Activated T-helper 1 cell treated with anti-CD3 and anti-CD28 coated beads, Interleukin-2, amount 50 U/mL, for 16 hours (primary cell): Measurements from ENCODE around the gene SLC38A10.
"Not testable (repeated sequence)": the region's sequence is repeated elsewhere in the genome, so short reads cannot be mapped to it uniquely, and the experiment has no call there.

Source experiments
- DNase-seq, 2 donors: peaks; one replicate each; pipeline ENCODE4 v3.0.0-alpha.2; 2020; ENCODE audit warnings: low read depth in 1 of 2, low spot score in 1 of 2

The SLC38A10 gene

DNA sequence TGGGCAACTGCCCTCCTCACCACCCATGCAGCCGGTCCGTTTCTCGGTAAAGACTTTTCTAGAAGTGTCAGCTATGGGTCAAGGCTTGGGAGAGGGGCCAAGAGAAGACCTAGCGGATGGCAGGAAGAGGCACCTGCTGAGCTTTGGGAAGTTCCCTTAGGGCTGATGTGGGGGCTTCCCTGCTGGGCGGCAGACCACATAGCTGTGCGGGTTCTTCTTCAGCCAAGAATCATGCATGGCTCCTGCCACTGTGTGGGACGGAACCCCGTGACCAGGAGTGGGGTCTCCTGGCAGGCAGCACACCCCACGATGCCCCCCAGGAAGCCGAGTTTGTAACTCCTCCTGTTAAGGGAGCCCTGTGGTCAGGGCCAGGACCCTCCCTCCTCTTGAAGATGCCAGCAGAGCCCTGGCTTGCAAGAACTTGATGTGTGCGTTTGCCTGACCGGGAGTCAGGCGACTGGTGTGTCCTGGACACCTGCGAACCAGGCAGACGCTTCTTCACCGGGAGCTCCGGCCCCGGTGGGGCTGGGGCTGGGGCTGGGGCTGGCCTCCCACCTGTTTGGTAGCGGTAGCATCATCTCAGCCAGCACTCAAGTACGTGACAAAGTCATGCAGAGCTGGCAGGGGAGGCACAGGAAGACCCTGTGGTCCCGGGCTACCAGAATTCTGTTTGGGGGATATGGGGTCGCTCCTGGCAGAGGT, 17.7 kb upstream of the SLC38A10 start:
- DNase-seq, result no peak

DNA sequence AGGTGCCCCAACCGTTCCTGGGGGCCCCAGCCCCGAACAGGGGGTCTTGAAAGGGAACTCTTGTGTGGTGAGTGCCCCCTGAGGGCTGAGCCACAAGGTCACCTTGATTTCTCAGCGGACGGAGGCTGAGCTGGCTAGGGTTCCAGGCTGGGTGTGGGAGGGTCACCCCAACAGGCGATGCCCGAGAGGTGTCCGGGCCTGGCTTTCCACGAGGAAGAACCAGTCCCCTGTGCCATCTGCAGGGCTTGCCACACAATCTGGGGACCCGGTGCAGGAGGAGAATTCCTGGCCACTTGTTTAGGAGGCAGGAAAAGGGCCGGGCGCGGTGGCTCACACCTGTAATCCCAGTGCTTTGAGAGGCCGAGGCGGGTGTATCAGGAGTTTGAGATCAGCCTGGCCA, 16.8 kb upstream of the SLC38A10 start:
- DNase-seq, result no peak

GRCh38 chr17:81310949-81311550, 15.9 kb upstream of the SLC38A10 start:
- no peak for DNase-seq

DNA sequence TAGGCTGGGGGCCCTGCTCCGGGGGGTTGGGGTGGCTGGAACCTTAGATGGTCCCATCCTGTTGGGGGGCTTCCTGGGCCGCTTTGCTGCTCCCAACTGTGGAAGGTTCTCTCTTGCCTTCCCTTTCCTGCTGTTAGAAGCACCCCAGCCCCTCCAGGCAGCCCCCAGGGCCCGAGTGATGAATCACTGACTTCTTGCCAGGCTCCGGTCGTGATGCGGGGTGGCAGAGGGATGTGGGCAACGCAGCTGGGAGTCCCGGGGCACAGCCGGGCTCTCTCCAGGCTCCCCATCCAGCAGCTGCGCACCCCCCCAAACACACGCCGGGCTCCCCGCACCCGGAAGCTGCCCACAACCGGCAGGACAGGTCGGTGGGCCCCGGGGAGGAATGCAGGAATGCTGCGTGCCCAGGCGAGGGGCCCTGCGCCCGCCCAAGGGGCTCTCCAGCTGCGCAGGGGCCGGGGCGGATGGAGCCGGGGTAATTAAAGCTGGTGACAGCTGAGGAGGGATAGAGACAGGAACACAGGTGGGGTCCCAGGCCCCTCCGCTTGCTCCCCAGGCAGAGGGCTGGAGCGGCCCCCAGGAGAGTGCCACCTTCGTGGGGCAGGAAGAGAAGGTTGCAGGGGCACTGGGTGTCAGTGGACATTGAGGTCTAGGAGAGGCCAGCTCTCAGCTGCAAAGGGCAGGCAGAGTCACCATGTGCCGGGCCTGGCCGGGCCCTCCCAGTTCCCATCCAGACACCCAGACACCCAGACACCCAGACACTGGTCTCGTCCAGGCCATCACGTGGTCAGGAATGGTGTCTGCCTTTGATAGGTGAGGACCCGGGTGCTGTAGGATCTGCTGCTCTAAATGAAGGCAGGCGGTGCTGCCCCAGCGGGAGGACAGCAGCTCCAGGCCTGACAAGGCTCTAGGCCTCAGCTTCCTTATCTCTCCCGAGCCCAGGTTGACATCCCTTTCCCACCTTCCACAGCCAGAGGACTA, 15.0 kb upstream of the SLC38A10 start:
- no peak for DNase-seq

GRCh38 chr17:81309140-81309858, 14.2 kb upstream of the SLC38A10 start:
- no peak for DNase-seq

GRCh38 chr17:81308784-81309139, 13.7 kb upstream of the SLC38A10 start:
- DNase-seq, result not testable (repeated sequence)

DNA sequence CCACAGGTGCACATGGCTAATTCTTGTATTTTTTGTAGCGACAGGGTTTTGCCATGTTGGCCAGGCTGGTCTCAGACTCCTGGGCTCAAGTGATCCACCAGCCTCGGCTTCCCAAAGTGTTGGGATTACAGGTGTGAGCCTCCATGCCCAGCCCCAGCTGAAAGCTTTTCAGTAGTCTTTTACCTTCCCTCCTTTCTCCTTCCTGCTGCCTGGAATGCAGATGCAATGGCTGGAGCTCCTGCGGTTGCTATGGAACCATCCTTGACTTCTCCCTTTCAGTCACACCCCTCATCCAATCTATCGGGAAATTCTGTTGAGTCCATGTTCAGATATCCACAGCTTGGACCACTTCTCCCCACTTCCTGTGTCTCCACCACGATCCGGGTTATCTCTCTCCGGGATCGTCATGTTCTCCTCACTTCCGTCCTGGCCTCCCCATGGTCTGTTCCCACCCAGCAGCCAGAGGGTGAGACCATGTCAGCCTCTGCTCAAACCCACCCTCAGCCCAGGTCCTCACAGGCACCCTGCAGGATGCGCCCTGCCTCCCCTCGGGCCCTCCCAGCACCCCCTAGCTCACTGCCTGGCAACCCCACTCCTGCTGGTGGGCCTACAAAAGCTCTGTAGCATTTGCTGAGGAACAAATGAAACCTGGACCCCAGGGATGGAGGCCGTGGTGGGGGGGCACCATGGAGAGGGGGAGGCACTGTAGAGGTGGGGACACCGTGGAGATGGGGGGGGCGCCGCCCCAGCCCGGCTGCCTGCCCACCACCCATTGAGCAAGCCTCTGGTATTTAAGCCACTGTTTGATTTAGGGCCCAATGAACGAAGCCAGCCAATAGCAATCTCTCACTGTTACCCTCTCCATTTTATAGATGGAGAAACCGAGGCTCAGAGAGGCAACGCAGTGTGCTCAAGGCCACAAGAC, 12.8 kb upstream of the SLC38A10 start:
- no peak for DNase-seq

DNA sequence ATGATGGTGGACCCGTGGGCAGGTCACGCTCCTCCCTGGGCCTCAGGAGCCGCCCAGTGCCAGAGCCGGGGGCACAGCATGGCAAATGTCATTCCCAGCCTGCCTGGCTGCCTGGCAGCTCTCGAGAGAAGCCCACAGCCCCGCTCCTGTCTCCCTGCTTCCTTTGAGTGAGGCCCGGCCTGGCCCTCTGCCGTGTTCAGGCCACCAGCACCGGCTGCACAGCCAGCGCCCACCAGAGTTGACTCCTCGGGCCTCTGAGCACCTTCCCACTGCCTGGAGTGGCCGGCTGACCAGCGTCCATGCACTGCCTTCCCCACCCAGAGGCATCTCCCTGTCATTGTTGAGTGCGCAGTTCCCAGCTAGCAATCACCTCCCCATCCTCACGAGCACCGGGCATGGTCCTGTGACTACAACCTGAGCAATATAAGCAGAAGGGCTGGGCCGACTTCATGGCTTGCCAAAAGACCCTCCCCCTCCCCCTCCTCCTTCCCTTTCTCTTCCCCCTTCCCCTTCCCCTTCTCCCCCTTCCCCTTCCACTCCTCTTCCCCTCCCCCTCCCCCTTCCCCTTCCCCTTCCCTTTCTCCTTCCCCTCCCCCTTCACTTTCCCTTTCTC, 11.9 kb upstream of the SLC38A10 start:
- DNase-seq, result no peak

GRCh38 chr17:81306491-81306890, 11.4 kb upstream of the SLC38A10 start:
- DNase-seq, result no peak

DNA sequence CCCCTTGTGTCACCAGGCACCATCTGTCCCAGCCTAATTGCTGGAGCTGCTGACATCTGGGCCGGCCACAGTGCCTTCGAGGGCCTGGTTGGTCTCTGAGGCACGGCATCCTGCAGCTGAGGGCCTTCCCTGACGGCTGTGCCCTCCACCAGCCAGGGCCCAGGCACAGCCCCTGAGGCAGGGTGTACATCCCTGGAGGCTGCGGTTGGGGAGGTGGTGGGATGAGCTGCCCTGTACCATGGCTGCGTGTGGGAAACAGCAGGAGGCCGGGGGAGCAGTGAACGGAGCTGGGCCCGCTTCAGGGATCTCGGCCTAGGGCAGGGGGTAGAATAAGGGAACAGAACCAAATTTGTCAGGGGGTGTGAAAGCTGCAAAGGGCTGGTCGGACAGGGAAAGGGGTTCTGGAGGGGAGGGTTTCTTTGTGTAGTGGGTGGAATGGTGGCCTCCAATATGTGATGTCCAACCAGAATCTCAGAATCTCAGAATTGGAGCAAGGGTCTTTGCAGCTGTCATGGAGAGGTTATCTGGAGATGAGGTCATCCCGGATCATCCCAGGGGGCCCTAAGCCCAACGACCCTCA, 10.0 kb upstream of the SLC38A10 start:
- DNase-seq, result no peak

- no peak for DNase-seq
Observed at GRCh38 chr17:81304196-81305015, 9.3 kb upstream of the SLC38A10 start.

GRCh38 chr17:81303385-81303784, 8.3 kb upstream of the SLC38A10 start:
- no peak for DNase-seq

GRCh38 chr17:81302861-81303333, 7.8 kb upstream of the SLC38A10 start:
- no peak for DNase-seq

GRCh38 chr17:81302324-81302723, 7.2 kb upstream of the SLC38A10 start:
- no peak for DNase-seq

DNA sequence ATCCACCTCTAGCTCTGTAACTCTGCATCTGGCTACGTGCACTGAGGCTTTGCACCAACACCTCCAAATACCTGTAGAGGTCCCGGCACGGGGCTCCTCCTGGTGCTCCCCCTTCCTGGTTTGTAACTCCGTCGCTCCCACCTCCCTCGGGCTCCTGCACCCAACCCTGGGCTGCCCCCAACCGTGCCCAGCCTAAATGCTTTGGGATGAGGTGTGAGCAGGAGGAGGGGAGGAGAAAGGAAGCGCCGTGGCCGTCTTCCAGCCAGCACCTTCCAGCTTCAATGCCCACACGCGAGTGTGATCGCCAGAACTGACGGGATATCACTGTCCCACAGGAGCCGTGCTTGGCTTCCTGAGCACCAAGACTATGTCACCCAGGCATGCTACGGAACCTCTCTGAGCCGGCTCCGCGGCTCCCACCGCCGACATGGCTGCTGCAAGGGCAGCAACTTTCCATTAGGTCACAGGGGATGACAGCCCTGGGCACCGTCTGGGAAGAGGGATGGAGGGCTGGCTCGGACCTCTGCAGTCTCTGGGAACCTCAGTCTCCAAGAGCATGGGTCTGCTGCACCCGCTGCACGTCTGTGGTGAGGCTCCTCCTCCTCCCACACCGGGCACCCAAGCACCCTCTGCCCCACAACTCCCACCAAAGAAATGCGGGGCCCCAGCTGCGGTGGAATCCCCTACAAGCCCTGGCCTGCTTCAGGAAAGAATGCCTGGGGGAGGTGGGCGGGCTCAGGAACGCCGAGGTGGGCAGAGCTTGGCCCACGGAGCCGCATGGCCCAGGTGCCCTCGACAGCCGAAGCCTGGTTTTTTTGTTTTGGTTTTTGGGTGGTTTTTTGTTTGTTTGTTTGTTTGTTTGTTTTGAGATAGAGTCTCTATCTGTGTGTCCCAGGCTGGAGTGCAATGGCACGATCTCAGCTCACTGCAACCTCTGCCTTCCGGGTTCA, 6.4 kb upstream of the SLC38A10 start:
- DNase-seq, result no peak

- no peak for DNase-seq
Observed at GRCh38 chr17:81300586-81301155, 5.6 kb upstream of the SLC38A10 start.
